Measurements from ENCODE around the gene PRKCB.

- TF ChIP-seq POLR2A (IDR thresholded peaks at IDR 0.05; ENCODE audit: low read length) (no peak), GATA1 (IDR thresholded peaks at IDR 0.05; ENCODE audit: low read depth, low read length) (no peak)
These were observed 304.9 kb downstream of the PRKCB start for GRCh38 chr16:24140730-24141129.
